Stimulated activated CD8-positive, alpha-beta memory T cell treated with anti-CD3 and anti-CD28 coated beads, Interleukin-2, amount 100 ng/mL, for 1 hour (primary cell): Measurements from ENCODE around the gene SMIM22.

Experiments
- DNase-seq, 2 donors: peaks; one replicate each; pipeline ENCODE4 v3.0.0-alpha.2; 2020; ENCODE audit warnings: low read depth in 2 of 2

Gene SMIM22, protein sequence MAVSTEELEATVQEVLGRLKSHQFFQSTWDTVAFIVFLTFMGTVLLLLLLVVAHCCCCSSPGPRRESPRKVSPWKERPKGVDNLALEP

DNA sequence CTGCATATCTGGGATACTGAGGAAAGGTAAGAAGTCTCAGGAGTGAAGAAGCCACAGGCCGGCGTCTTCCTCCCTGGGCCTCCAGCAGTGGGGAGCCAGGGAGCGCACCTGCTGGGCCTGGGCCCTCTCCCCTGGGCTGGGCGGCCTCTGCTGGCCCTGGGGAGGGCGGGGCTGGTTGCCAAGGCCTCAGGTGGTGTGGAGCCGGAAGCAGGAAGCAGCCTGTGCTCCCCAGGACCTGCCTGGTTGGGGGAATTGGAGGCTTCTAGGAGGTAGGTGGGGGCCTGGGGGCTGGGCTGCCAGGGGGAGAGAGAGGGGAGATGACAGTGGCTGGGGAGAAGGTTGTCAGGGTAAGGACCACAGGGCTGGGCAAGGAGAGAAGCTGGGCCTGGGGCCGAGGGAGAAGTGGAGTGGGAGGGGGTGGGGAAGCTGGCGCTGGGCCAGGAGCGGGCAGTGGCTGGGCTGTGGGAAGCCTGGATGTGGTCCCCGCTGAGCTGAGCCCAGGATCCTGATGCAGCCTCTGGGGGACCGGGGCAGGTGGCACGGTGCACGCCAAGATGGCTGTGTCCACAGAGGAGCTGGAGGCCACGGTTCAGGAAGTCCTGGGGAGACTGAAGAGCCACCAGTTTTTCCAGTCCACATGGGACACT lies at the start of gene SMIM22:
TSS of gene SMIM22 (plus strand) at position 189 of the 647 bp plus-strand sequence. CDS start at position 555, 366 bp downstream.
- no peak for DNase-seq

DNA sequence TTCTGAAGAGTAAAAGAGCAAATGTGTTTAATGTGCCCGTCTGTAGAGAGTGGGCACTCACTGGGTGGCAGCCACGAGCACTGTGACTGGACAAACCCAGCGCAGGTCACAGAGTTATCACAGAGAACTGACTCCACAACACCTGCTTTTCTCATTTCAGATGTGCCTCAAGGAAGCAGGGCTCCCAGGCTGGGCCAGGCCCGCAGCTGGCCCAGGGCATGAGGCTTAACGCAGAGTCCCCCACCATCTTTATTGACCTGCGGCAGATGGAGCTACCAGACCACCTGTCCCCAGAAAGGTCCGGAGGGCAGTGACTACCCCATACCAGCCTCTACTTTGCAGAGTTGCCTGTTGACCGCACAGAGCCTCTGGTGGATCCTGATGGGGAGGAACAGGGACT lies 49.0 kb upstream of the SMIM22 start:
- DNase-seq, result no peak

DNA sequence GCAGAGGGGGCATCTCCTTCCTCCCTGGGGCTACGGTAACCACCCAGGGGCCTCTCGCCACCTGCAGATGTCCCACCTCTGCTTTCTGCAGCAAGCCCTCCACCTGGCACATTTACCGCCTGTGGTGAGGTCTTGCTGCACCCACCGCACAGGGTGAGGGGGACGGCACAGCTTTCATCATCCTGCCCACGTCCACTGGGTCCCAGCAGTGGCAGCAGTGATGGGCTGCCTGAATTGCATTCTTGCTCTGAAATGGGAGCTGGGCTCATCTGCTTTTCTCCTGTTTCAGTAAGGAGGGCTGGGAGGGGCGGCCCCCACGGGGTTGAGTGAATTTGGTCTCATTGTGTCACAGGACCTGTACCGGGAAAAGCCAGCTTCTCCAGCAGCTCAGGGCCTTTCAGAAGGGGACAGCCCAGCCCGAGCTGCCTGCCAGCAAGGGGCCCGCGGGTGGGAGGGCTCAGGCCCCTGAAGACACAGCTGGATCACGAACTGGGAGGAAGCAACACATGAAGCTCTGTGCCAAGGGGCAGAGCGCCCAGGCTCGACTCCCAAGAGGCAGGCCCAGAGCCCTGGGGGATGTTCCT lies 48.1 kb upstream of the SMIM22 start:
- DNase-seq, result no peak

DNA sequence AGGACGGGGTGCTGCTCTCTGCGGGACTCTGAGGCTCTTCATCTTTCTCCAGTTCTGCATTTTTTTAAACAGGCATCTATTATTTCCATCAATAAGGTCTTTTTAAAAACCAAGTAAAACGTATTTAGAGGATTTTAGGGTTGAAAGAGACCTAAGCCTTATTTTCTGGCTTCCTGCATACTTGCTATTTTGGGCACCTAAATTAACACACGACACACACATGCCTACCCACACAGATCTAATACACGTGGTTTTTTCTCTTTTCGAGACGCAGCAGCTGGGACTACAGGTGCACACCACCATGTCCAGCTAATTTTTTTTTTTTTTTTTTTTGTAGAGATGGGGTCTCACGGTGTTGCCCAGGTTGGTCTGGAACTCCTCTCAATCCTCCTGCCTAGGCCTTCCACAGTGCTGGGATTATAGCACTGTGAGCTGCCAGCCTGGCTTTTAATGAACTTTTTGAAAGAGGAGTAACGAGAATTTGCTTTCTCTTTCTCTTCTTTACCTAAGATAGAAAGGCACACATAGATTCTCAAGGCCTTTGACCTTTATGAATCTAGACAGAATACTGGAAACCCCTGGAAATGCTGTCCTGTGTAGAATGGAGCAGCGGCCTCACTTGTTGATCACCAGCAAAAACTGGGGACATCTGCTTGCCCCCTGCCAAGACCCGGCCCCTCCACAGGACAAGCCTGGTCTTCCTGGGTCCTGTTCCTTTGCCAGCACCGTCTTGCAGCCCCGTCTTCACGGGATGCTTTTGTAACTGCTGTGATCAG lies 47.1 kb upstream of the SMIM22 start:
- DNase-seq, result no peak

DNA sequence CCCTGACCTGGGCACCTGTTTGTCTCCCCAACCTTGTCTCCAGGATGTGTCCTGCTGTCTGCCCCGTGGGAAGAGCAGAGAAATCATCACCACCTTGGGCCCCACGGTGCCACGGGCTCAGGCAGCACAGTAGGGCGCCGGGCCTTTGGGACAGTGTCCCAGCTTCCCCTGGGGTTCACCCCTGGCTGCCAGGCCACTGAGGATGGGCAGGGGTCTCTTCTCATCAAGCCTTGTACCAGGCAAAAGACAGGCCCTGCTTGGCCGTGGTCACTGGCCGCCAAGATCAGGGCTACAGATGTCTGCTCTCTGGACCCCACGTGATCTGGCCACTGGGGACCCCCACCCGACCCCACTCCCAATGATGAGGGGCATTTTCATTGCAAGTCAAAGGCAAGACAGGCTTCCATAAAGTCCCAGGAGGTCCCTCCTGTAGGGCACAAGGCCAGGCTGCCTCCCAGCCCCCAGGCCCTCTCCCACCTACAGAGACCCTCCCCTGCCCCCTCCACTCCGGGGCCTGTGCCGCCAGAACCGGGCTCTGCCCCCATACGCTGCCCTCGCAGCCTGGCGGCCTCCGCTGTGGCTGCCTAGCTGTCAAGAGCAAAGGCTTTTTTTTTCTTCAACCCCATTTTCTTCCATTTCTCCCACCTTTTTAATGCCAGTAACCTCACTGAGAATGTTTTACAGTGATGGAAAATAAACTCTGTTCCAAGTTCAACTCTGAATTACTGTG lies 46.3 kb upstream of the SMIM22 start:
- DNase-seq, result no peak

DNA sequence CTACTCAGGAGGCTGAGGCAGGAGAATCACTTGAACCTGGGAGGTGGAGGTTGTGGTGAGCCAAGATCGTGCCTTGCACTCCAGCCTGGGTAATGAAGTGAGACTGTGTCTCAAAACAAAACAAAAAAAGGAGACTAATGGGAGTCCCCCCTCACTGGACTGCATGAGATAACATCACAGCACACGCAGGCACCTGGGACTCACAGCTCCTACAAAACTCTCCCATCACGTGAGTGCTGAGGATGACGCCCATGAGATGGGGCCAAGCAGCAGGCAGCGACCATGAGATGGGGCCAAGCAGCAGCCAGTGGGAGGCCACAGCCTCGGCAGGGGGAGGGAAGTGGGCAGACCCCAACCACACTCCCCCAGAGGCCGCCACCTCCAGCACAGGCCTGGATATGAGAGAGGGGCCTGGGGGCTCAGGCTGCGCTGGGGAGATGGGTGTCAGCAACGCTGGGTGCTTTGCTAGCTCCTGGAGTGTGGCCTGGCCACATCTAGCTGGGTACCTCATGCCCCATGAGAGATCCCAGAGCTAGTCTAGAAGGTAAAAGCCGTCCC lies 45.4 kb upstream of the SMIM22 start:
- DNase-seq, result no peak

DNA sequence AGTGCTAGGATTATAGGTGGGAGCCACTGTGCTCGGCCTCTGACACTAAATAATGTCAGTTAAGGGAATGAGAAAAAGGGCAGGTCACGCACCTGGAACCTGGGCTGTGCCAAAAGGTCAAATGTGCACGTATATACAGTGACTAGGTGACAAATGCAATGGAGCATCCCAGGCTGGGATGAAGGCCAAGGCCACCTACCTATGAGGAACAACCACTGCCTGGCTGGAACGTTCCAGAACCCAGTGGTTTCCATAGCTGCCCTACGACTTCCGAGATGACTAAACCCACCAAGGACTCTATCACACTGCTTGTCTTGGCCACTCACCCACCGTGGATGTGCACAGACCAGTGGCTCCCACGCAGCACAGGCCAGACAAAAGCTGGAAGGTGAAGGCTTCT lies 44.3 kb upstream of the SMIM22 start:
- DNase-seq, result no peak

DNA sequence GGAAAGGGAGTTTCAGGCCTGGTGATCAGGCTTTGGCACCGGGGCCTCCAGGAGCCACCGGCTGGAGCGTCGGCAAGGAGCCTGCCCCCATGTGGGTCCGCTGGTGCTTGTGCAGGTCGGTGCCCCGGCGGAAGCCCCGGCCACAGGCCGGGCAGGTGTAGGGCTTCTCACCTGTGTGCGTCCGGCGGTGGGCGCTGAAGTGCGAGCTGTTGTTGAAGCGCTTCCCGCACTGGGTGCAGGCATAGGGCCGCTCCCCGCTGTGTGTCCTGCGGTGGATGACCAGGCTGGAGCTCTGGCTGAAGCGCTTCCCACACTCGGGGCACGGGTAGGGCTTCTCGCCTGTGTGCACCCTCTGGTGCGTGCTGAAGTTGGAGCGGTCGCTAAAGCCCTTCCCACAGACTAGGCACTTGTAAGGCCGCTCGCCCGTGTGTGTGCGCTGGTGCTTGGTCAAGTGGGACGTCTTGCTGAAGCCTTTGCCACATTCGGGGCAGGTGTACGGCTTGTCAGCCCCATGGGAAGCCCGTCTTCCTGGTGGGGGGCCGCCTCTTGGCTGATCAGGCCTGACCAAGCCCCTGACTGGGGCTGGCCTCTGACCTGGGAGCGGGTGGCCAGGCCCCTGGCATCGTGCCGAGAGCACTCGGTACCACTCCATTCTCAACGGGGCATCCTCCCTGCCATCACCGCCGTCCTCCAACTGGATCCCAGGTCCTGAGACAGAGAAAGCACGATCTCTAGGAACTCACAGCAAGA lies 42.6 kb upstream of the SMIM22 start:
- no peak for DNase-seq

DNA sequence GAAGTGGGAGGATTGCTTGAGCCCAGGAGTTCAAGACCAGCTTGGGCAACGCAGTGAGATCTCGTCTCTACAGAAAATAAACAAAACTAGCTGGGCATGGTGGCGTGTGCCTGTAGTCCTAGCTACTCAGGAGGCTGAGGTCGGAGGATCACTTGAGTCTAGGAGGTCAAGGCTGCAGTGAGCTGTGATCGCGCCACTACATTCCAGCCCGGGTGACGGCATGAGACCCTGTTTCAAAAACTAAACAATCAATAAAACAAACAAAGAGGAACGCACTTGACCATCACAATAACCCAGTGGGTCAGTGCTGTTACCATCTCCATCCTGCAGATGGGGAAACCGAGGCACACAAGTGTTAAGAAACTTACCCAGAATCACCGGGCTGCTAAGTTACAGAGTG lies 41.9 kb upstream of the SMIM22 start:
- DNase-seq, result no peak

DNA sequence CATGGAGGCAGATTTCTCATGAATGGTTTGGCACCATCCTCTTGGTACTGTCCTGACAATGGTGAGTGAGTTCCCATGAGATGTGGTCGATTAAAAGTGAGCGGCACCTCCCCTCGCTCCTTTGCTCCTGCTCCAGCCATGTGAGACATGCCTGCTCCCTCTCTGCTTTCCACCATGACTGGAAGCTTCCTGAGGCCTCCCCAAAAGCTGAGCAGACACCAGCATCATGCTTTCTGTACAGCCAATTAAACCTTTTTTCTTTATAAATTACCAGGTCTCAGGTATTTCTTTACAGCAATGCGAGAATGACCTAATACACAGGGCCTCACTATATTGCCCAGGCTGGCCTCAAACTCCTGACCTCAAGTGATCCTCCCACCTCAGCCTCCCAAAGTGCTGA lies 40.3 kb upstream of the SMIM22 start:
- no peak for DNase-seq

DNA sequence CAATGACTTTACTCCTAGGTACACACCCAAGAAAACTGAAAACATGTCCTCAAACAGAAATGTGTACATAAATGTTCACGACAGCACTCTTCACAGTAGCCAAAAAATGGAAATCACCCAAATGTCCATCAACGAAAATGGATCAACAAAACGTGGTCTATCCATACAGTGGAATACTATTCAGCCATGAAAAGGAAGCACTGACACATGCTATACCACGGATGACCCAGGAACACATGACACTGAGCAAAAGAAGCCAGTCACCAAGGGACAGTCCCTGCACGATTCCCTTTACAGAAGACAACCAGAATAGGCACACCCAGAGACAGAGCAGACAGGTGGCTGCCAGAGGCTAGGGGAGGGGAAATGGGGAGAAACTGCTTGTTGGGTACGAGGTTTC lies 39.5 kb upstream of the SMIM22 start:
- no peak for DNase-seq

DNA sequence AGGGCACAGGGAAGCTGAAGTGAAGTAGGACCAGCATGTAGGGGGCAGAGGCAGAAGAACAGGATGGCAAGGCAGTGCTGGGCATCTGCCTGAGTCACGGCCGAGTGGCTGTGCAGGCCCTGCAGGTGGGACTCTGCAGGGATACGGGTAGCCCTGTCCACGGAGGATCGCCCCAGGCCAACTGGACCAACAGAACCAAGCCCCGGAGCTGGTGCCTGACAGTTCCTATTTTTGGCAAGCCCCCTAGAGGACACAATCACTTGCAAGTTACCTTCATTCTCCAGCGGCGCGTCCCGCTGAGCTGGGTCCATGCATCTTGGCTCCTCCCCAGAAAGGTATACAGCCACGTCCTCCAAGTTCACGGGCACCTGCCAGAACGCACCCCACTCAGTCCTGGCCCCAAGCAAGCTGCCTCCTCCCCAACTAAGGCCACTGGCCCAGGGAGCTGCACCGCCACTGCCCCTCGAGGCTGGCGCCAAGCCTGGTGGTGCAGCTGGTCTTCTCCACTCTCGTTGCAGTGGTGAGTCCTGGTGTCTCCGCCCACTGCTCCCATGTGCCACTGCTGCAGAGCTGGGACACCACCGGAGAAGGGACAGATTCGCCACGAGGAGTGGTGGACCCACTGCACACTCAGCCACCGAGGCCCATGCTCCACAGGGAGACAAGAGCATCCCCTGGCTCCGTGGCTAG lies 34.8 kb upstream of the SMIM22 start:
- no peak for DNase-seq

DNA sequence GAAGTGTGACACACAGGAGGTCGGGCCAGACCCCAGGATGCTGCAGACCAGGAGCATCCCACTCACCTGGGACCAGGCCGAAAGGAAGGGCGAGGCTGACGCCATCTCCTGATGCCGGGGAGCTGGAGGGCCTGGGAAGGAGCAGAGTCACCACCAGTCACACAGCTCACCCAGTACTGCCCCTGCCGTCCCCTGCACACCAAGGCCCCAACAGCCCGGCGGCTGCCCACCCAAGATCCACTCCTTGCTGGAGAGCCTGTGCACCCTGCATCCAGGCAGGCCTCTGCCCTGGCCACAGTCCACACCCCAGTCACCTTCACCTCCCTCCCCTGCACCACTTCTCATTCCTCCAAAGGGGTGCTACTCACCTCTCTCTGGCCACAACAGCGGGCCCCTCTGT lies 33.0 kb upstream of the SMIM22 start:
- no peak for DNase-seq

DNA sequence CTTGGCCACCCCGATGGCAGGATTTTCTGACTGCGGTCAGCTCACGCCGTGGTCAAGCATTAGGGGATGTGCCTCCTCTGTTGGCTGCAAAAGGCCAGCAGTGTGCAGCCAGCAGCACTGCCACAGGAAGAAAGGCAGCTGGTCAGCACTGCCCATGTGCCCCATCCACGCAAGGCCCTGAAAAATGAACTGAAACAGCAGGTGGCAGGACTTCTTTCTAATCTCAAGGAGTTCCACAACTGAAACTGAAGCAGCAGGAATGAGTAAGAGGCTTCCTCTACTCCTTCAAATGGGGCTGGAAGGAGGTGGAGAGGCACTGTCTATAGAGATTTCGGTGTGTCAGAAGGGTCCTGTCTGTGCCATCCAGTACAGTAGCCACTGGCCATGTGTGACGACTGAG lies 31.4 kb upstream of the SMIM22 start:
- no peak for DNase-seq

DNA sequence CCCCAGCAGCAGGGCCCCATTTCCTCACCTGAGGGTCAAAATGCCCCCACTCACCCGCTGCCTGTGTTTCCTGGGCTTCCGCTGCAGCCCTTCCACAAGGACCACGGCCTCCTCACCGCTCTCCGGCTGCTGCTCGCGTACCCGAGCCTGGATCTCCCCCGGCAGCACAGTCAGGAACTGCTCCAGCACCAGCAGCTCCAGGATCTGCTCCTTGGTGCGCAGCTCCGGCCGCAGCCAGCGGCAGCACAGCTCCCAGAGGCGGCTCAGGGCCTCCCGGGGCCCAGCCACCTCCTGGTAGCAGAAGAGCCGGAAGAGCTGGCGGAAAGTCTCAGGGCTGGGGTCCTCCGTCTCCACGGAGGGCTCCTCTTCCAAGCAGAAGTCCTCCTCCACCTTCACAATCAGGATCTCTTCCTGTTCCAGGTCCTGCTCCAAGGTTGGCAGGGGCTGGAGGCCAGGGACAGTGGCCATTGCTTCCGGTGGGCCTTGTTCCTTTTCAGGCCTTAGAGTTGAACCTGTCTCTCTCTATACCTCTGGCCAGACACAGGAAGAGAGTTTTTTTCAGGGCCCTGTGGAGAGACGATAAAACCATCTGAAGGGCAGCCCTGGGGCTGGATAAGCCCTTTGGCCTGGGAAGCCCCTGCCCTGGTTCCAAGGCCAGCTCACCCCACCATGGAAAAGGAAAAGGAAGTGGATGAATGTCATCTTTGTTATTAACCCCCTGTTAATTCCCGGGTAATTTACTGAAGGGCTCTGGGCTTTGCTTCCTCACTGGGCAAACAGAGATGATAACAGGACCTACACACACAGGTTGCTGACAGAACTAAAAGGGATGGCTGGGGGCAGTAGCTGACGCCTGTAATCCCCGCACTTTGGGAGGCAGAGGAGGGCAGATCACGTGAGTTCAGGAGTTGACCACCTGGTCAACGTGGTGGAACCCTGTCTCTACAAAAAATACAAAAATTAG lies 29.4 kb upstream of the SMIM22 start:
- DNase-seq, result no peak

DNA sequence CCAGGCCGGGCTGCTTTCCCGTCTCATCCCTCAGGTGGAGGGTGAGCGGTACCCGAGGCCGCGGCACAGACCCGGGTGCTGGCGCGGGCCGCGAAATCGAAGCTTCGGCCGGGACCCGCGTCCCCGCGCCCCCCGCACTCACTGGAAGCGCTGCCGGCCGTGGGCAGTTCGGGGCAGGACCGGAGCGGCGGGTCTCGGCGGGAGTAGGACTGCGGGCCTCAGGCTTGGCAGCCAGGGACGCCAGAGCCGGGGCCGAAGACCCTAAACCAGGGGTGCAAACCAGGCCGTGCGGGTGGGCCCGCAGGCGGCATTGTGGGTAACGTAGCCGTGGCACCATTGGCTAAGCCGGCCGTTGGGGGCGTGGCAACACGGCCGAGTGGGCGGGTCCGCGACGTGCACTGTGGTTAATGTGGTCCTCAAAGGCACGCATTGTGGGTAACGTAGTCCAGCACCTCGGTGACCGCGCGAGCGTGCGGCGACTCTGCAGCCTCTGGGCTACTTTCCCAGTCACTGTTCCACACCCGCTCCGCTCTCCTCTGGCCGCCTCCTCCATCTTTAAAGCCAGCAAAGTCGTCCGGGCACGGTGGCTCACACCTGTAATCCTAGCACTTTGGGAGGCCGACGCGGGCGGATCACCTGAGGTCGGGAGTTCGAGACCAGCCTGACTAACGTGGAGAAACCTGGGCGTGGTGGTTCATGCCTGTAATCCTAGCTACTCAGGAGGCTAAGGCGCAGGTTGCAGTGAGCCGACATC lies 28.1 kb upstream of the SMIM22 start, which contains the start of gene ZNF500:
TSS of gene ZNF500 (minus strand) at position 288 of the 754 bp plus-strand sequence. CDS start 1,184 bp downstream, outside the sequence.
- peak; percentile 91 to 98 for DNase-seq

DNA sequence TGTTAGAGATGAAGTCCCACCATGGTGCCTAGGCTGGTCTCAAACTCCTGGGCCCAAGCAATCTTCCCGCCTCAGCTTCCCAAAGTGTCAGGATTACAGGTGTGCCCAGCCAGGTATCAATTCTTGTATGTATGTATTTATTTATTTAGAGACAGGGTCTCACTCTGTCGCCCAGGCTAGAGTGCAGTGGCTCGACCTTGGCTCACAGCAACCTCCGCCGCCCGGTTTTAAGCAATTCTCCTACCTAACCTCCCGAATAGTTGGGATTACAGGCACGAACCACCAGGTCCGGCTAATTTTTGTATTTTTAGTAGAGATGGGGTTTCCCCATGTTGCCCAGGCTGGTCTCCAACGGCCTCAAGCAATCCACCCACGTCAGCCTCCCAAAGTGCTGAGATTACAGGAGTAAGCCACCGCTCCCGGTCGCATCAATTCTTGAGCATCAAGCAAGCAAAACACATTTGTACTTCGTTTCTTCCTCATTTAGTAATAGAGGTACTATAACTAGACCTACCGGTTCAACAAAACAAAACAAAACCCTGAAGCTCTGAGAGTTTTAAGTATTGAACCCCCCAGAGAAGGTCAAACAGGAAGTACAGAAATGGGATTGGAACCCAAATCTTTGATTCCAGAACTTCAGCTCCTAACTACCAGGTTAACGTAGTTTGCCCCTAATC lies 27.2 kb upstream of the SMIM22 start:
- DNase-seq, result no peak
